ENCODE results near the gene PKIG. TPM values are rescaled to one million over a fixed set of nuclear protein-coding genes. Genes with fewer than 3 reads are reported as not detected.

Gene PKIG
- total and polyA plus RNA-seq, 2 donors (not counting 3 experiments of a cell fraction or from before 2014, with no cell fraction given): 135 to 167 TPM

GRCh38 chr20:44543358-44543757, 39.0 kb upstream of the PKIG start:
- Histone ChIP-seq H3K9me3 (replicated peaks; ENCODE audit: control insufficient read depth, insufficient read depth, low read length) (no peaks in the 10 kb centered on the region), H3K4me3 (replicated peaks in 1 of 3; ENCODE audit: insufficient read depth in 1 of 3, low read depth in 1 of 3, low read length in 3 of 3) (no peak overlapping the region), H4K20me1 (replicated peaks; ENCODE audit: control insufficient read depth, extremely low read depth, insufficient read depth, low read length) (no peaks in the 10 kb centered on the region), H3K27ac (ENCODE audit: insufficient read depth, low read depth, low read length) (no peak overlapping the region), H2AFZ (ENCODE audit: low read depth, low read length) (no peak overlapping the region), H3K36me3 (ENCODE audit: control insufficient read depth in 2 of 2, extremely low read depth in 1 of 2, insufficient read depth in 2 of 2, low read length in 2 of 2) (no peaks in the 10 kb centered on the region), H3K9me1 (replicated peaks; ENCODE audit: control insufficient read depth, extremely low read depth, insufficient read depth, low read length) (no peaks in the 10 kb centered on the region), H3K9ac (replicated peaks; ENCODE audit: extremely low read depth, insufficient read depth, low read length) (no peak overlapping the region), H3K79me2 (ENCODE audit: control insufficient read depth, insufficient read depth, low read length) (peaks cover 35% of the 10 kb centered on the region), H3K4me1 (ENCODE audit: control insufficient read depth, extremely low read depth, insufficient read depth, low read length) (peaks cover 23% of the 10 kb centered on the region), H3K27me3 (ENCODE audit: control insufficient read depth in 2 of 2, insufficient read depth in 2 of 2, low read length in 2 of 2) (no peaks in the 10 kb centered on the region), H3K4me2 (ENCODE audit: insufficient read depth, low read length) (no peak overlapping the region)
- dilution Hi-C loops (cut with MboI; ENCODE audit: extremely low pct_ligation_motif_present, low sequenced_read_pairs): no loop called here
- TF ChIP-seq CTCF (IDR thresholded peaks at IDR 0.05; ENCODE audit: extremely low read depth in 1 of 2, insufficient read depth in 1 of 2, low read depth in 1 of 2, low read length in 2 of 2) (no peak), POLR2AphosphoS5 (IDR thresholded peaks at IDR 0.05; ENCODE audit: insufficient read depth, low read depth, low read length) (no peak), GATA2 (IDR thresholded peaks at IDR 0.05; ENCODE audit: insufficient read depth, insufficient read length, low read depth, low read length) (no peak), JUN (IDR thresholded peaks at IDR 0.05; ENCODE audit: borderline replicate concordance, insufficient read depth, insufficient read length, low read depth) (no peak), EZH2 (IDR thresholded peaks at IDR 0.05; ENCODE audit: borderline replicate concordance, low read depth, low read length, severe bottlenecking) (no peak), MYC (IDR thresholded peaks at IDR 0.05; ENCODE audit: low read depth, low read length) (no peak), POLR2A (IDR thresholded peaks at IDR 0.05; ENCODE audit: low read depth, low read length) (no peak), FOS (IDR thresholded peaks at IDR 0.05; ENCODE audit: borderline replicate concordance, insufficient read depth, low read length) (no peak)
- TF ChIP-seq, protein P1, sequence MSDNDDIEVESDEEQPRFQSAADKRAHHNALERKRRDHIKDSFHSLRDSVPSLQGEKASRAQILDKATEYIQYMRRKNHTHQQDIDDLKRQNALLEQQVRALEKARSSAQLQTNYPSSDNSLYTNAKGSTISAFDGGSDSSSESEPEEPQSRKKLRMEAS (IDR thresholded peaks at IDR 0.05; ENCODE audit: insufficient read depth, insufficient read length): no peak
- no peak for FAIRE-seq
- no peak for DNase-seq (ENCODE audit: low read depth, low spot score)
- ChIA-PET CTCF (interaction anchor here (1.9 kb wide), 1 partner anchor 10 kb away, joined by 4 read pairs; no protein-coding TSS in a partner anchor), POLR2A (no interaction called here)
- no TSS peak for BruUV-seq (replicated peaks)
- intact Hi-C loops (cut with micrococcal nuclease): no loop called here
